GM12878 (cell line): ENCODE measurements around the gene MIER1. TPM values are rescaled to one million over a fixed set of nuclear protein-coding genes. Genes with fewer than 3 reads are reported as not detected.

Experiments
- ASH2L ChIP-seq: fragments of 300-600, 200-600 bp; sonication (generic); IDR thresholded peaks from 2 replicates; pipeline ENCODE4 v1.6.1; 2017; ENCODE audit warnings: low read depth, mild to moderate bottlenecking, borderline replicate concordance
- BCL11A ChIP-seq: IDR thresholded peaks from 2 replicates; pipeline ENCODE4 v1.6.1; 2011; ENCODE audit warnings: low read depth, low read length
- BMI1 ChIP-seq: fragments of 450-650 bp; IDR thresholded peaks from 2 replicates; pipeline ENCODE4 v1.6.1; 2016; ENCODE audit warnings: mild to moderate bottlenecking, moderate library complexity, borderline replicate concordance
- DPF2 ChIP-seq: fragments of 450-650 bp; IDR thresholded peaks from 2 replicates; pipeline ENCODE4 v1.6.1; 2017; ENCODE audit warnings: mild to moderate bottlenecking
- EP300 ChIP-seq, 2 experiments: fragments of 150-350 bp in 1 of 2; IDR thresholded peaks; 2 replicates each; pipeline ENCODE4 v1.6.1; 2011 to 2012; ENCODE audit warnings: low read depth in 2 of 2, low read length in 2 of 2, borderline replicate concordance in 1 of 2, improper control_type of control experiment in 1 of 2, inconsistent platforms in 1 of 2; ENCODE audit not compliant: control insufficient read depth in 1 of 2
- HDAC6 ChIP-seq: fragments of 200-600 bp; sonication (generic); IDR thresholded peaks from one replicate; pipeline ENCODE4 v1.8.0; 2017; ENCODE audit warnings: antibody characterized with exemption; ENCODE audit not compliant: unreplicated experiment
- LARP7 ChIP-seq: fragments of 450-650 bp; IDR thresholded peaks from 2 replicates; pipeline ENCODE4 v1.6.1; 2017; ENCODE audit warnings: mild to moderate bottlenecking
- PAX5 ChIP-seq: IDR thresholded peaks from 2 replicates; pipeline ENCODE4 v1.6.1; 2011; ENCODE audit warnings: low read depth, low read length, borderline replicate concordance
- PKNOX1 ChIP-seq: fragments of 450-650 bp; IDR thresholded peaks from 2 replicates; pipeline ENCODE4 v1.6.1; 2016; ENCODE audit warnings: mild to moderate bottlenecking
- SIX5 ChIP-seq: IDR thresholded peaks from 2 replicates; pipeline ENCODE4 v1.6.1; 2011; ENCODE audit warnings: mild to moderate bottlenecking, low read depth, low read length, moderate library complexity; ENCODE audit not compliant: severe bottlenecking
- TARDBP ChIP-seq: IDR thresholded peaks from 2 replicates; pipeline ENCODE4 v1.6.1; 2016; ENCODE audit warnings: borderline replicate concordance
- ZBTB33 ChIP-seq: fragments of 450-650 bp; IDR thresholded peaks from 2 replicates; pipeline ENCODE4 v1.6.1; 2017; ENCODE audit warnings: mild to moderate bottlenecking
- ZBTB4 ChIP-seq: fragments of 450-650 bp; formaldehyde crosslinking; IDR thresholded peaks from 2 replicates; pipeline ENCODE4 v1.4.0; 2022; ENCODE audit warnings: mild to moderate bottlenecking, moderate library complexity
- ZNF207 ChIP-seq: fragments of 450-650 bp; IDR thresholded peaks from 2 replicates; pipeline ENCODE4 v1.6.1; 2014; ENCODE audit warnings: antibody characterized with exemption, mild to moderate bottlenecking, borderline replicate concordance
- ZNF622 ChIP-seq: fragments of 450-650 bp; IDR thresholded peaks from 2 replicates; pipeline ENCODE4 v1.6.1; 2017; ENCODE audit warnings: mild to moderate bottlenecking, inconsistent platforms
- polyA plus RNA-seq, 11 experiments: library from polyadenylated mRNA; depleted of rRNA in 4 of 11; unstranded in 6 of 11; stranded (reverse) in 5 of 11; fragments of >200 nt; fragmentation: Nextera tagmentation in 4 of 11; fragmentation: Illumina TruSeq in 1 of 11; extraction: Ambion mirVana in 4 of 11; extraction: Trizol in 1 of 11; gene quantifications; 1 replicate in 1 of 11; 2 replicates in 10 of 11; pipeline versions ENCODE4 v1.2.1 to v1.2.3, GENCODE V29; 2011 to 2016; ENCODE audit warnings: inconsistent platforms in 2 of 11, missing spikeins in 2 of 11, low read depth in 1 of 11
- total RNA-seq, 4 experiments: library from RNA; depleted of rRNA in 3 of 4; stranded (reverse); fragments of >200 nt in 3 of 4; fragmentation: Illumina TruSeq in 1 of 4; extraction: Trizol in 1 of 4; gene quantifications; 2 replicates each; pipeline versions ENCODE4 v1.2.1 to v1.2.3, GENCODE V29; 2013 to 2021
- TF ChIP-seq, protein P1 (sequence below): fragments of 450-650 bp; conservative IDR thresholded peaks from 2 replicates; pipeline ENCODE4 v1.6.1; 2017; ENCODE audit warnings: mild to moderate bottlenecking, moderate library complexity
- TF ChIP-seq, protein P2 (sequence below): IDR thresholded peaks from 2 replicates; pipeline ENCODE4 v1.6.1; 2011; ENCODE audit warnings: mild to moderate bottlenecking, low read depth, low read length, moderate library complexity; ENCODE audit not compliant: insufficient replicate concordance
- TF ChIP-seq, protein P3 (sequence below): fragments of 450-650 bp; IDR thresholded peaks from 2 replicates; pipeline ENCODE4 v1.6.1; 2017; ENCODE audit warnings: antibody characterized with exemption, mild to moderate bottlenecking, moderate library complexity

Gene MIER1
- total and polyA plus RNA-seq, 10 of the 15 experiments (the other 5 are each of a cell fraction or from before 2014, with no cell fraction given), result 13.6 to 39.8 (median 25.7) TPM

GRCh38 chr1:66984491-66984890 is 59.7 kb downstream of the MIER1 start (continued):
- TF ChIP-seq, protein P1, sequence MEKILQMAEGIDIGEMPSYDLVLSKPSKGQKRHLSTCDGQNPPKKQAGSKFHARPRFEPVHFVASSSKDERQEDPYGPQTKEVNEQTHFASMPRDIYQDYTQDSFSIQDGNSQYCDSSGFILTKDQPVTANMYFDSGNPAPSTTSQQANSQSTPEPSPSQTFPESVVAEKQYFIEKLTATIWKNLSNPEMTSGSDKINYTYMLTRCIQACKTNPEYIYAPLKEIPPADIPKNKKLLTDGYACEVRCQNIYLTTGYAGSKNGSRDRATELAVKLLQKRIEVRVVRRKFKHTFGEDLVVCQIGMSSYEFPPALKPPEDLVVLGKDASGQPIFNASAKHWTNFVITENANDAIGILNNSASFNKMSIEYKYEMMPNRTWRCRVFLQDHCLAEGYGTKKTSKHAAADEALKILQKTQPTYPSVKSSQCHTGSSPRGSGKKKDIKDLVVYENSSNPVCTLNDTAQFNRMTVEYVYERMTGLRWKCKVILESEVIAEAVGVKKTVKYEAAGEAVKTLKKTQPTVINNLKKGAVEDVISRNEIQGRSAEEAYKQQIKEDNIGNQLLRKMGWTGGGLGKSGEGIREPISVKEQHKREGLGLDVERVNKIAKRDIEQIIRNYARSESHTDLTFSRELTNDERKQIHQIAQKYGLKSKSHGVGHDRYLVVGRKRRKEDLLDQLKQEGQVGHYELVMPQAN, result no peak
- no peak for TF ChIP-seq HDAC6
- TF ChIP-seq BCL11A, result peak; percentile 68; the same call in 1 of the 2 replicates
- peak; percentile 80 to 84; a peak in 3 of 4 replicates for TF ChIP-seq EP300 (IDR thresholded peaks at IDR 0.05; ENCODE audit: borderline replicate concordance in 1 of 2, control insufficient read depth in 1 of 2, low read depth in 2 of 2, low read length in 2 of 2)
- TF ChIP-seq ASH2L, result no peak
- no peak for TF ChIP-seq PKNOX1
- TF ChIP-seq DPF2, result peak; percentile 68; the same call in 1 of the 2 replicates
- TF ChIP-seq LARP7, result no peak
- TF ChIP-seq, protein P2, sequence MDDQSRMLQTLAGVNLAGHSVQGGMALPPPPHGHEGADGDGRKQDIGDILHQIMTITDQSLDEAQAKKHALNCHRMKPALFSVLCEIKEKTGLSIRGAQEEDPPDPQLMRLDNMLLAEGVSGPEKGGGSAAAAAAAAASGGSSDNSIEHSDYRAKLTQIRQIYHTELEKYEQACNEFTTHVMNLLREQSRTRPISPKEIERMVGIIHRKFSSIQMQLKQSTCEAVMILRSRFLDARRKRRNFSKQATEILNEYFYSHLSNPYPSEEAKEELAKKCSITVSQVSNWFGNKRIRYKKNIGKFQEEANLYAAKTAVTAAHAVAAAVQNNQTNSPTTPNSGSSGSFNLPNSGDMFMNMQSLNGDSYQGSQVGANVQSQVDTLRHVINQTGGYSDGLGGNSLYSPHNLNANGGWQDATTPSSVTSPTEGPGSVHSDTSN, result no peak
- TF ChIP-seq SIX5, result no peak
- TF ChIP-seq, protein P3, sequence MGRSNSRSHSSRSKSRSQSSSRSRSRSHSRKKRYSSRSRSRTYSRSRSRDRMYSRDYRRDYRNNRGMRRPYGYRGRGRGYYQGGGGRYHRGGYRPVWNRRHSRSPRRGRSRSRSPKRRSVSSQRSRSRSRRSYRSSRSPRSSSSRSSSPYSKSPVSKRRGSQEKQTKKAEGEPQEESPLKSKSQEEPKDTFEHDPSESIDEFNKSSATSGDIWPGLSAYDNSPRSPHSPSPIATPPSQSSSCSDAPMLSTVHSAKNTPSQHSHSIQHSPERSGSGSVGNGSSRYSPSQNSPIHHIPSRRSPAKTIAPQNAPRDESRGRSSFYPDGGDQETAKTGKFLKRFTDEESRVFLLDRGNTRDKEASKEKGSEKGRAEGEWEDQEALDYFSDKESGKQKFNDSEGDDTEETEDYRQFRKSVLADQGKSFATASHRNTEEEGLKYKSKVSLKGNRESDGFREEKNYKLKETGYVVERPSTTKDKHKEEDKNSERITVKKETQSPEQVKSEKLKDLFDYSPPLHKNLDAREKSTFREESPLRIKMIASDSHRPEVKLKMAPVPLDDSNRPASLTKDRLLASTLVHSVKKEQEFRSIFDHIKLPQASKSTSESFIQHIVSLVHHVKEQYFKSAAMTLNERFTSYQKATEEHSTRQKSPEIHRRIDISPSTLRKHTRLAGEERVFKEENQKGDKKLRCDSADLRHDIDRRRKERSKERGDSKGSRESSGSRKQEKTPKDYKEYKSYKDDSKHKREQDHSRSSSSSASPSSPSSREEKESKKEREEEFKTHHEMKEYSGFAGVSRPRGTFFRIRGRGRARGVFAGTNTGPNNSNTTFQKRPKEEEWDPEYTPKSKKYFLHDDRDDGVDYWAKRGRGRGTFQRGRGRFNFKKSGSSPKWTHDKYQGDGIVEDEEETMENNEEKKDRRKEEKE, result no peak
- no peak; the same call in 1 of the 2 replicates for TF ChIP-seq BMI1
- no peak for TF ChIP-seq ZBTB4 (CRISPR knock-in tag)
- no peak for TF ChIP-seq TARDBP
- TF ChIP-seq ZNF622, result no peak
- no peak for TF ChIP-seq ZBTB33
- TF ChIP-seq PAX5, result no peak
- no peak for TF ChIP-seq ZNF207
